ENCODE measurements around the gene VMAC. TPM values are rescaled to one million over a fixed set of nuclear protein-coding genes. Genes with fewer than 3 reads are reported as not detected.

VMAC gene
- total and polyA plus RNA-seq, 2 of the 13 experiments (the other 11 are each of a cell fraction or from before 2014, with no cell fraction given): 2.4 TPM

- TF ChIP-seq ZBTB40 (IDR thresholded peaks at IDR 0.05) (no peak), ZBTB40 (CRISPR knock-in tag; IDR thresholded peaks at IDR 0.05) (no peak; the same call in 1 of the 2 replicates), SNAI1 (CRISPR knock-in tag; IDR thresholded peaks at IDR 0.05; ENCODE audit: borderline replicate concordance) (no peak), RBM39 (IDR thresholded peaks at IDR 0.05; ENCODE audit: low read depth, low read length, poor library complexity, severe bottlenecking) (no peak), RXRA (CRISPR knock-in tag; IDR thresholded peaks at IDR 0.05) (peak; percentile 98), GATAD1 (CRISPR knock-in tag; IDR thresholded peaks at IDR 0.05) (peak; percentile 74), TOE1 (CRISPR knock-in tag; IDR thresholded peaks at IDR 0.05) (0 out of 2 replicates have a peak, but pooled peaks have one; percentile 85), ZBTB44 (CRISPR knock-in tag; IDR thresholded peaks at IDR 0.05) (peak; percentile 73; the same call in 1 of the 2 replicates), CSRNP1 (CRISPR knock-in tag; IDR thresholded peaks at IDR 0.05) (no peak), E2F2 (CRISPR knock-in tag; IDR thresholded peaks at IDR 0.05; ENCODE audit: borderline replicate concordance) (no peak), CENPX (CRISPR knock-in tag; IDR thresholded peaks at IDR 0.05) (no peak), ZMYM2 (CRISPR knock-in tag; IDR thresholded peaks at IDR 0.05) (peak; percentile 100), MBNL3 (CRISPR knock-in tag; conservative IDR thresholded peaks at IDR 0.05) (no peak), CENPT (CRISPR knock-in tag; IDR thresholded peaks at IDR 0.05; ENCODE audit: low read depth) (no peak), ZNF589 (CRISPR knock-in tag; conservative IDR thresholded peaks at IDR 0.05) (peak; percentile 62; the same call in 1 of the 2 replicates), ZNF20 (CRISPR knock-in tag; IDR thresholded peaks at IDR 0.05) (no peak), PPARG (CRISPR knock-in tag; conservative IDR thresholded peaks at IDR 0.05) (peak; percentile 100)
Measured at GRCh38 chr19:5870986-5871394, 33.7 kb upstream of the VMAC start (continued).
